SH-SY5Y (cell line): ENCODE results near the gene MT4.

Experiments
- GATA2 ChIP-seq: IDR thresholded peaks from 2 replicates; pipeline ENCODE4 v1.6.1; 2011; ENCODE audit warnings: mild to moderate bottlenecking, low read depth, low read length
- GATA3 ChIP-seq: IDR thresholded peaks from 2 replicates; pipeline ENCODE4 v1.6.1; 2011; ENCODE audit warnings: low read depth, mild to moderate bottlenecking, low read length, moderate library complexity

DNA sequence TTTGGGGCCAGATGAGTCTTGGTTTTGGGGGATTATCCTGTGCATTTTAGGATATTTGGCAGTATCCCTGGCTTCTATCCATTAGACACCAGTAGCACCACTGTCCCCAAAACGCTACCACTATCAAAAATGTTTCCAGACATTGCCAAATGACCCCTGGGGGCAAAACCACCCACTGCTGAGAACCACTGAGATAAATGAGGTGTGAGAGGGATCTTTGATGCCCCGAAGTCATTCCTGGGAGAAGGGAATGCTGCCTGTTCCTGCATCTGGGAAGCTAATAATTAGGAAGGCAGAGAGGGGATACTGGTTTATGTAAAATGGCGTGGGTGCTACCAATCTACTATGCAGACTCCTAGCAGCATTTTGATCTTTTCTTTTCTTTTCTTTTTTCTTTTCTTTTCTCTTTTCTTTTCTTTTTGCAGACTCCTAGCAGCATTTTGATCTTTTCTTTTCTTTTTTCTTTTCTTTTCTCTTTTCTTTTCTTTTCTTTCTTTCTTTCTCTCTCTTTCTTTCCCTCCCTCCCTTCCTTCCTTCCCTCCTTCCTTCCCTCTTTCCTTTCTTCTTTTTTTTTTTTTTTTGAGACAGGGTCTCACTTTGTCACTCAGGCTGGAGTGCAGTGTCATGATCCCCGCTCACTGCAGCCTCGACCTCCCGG, 15.6 kb downstream of the MT4 start:
- no peak for TF ChIP-seq GATA3
- no peak for TF ChIP-seq GATA2
